ENCODE data around the gene UPK3A. TPM values are rescaled to one million over a fixed set of nuclear protein-coding genes. Genes with fewer than 3 reads are reported as not detected.

The UPK3A gene
- total RNA-seq, 2 experiments from 2014 or later = not detected

DNA sequence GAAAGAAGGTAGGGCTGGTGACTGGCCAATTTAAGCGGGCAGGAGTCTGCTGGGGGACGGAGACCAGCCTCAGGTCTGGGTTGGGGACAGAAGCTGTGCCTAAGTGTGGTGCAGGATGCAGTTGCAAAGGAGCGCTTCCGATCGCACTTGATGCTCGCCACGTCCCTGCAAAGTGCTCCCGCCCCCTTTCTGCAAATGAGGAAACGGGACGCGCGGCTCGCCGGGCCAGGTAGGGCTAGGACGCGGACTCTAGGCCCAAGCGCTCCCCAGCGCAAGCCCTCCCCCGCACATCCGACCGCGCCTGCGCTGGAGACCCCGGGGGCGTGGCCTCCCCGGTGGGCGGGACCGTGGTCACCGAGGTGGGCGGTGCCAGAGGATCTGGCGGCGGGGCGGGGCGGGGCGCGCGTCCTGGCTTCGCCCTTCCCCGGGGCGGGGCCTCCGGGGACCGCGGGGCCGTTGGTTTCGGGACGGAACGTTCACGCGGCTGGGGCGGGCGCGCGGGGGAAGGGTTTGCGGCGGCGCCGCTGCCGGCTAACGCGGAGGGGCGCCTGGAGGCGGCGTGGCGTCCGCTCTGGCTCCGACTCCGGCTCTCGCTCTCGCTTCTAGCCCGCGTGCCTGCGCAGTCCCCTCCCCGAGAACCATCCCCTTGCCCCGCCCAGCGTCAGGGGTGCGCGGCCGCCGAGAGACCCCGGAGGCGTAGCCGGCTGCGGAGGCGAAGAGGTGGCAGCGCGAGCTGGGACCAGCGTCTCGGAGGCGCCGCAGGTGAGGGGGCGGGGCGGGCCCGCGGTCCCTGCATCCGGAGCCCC lies 24.9 kb downstream of the UPK3A start, which contains the start of gene FAM118A:
Gene FAM118A (plus strand): TSS at position 513 of the 806 bp plus-strand sequence. CDS start 12,446 bp downstream, outside the sequence.
- intact Hi-C loops (cut with micrococcal nuclease) = loop anchor here (1.0 to 5.0 kb wide), 4 partner anchors 9 to 728 kb away; partner anchors contain the start of genes RIBC2 and SMC1B
- Mint-ChIP-seq H3K4me3 (peak within 1 kb of the TSS; percentile 79), H3K36me3 (ENCODE audit: low read depth) (peaks cover 6% of the 10 kb centered on the region), H3K27me3 (ENCODE audit: low read depth) (no peaks in the 10 kb centered on the region), H3K27ac (peak within 1 kb of the TSS; percentile 87), H3K9me3 (no peaks in the 10 kb centered on the region), H3K4me1 (ENCODE audit: low read depth) (peaks cover 44% of the 10 kb centered on the region)
- DNase-seq = peak; percentile 94
- CTCF ChIA-PET = no interaction called here

DNA sequence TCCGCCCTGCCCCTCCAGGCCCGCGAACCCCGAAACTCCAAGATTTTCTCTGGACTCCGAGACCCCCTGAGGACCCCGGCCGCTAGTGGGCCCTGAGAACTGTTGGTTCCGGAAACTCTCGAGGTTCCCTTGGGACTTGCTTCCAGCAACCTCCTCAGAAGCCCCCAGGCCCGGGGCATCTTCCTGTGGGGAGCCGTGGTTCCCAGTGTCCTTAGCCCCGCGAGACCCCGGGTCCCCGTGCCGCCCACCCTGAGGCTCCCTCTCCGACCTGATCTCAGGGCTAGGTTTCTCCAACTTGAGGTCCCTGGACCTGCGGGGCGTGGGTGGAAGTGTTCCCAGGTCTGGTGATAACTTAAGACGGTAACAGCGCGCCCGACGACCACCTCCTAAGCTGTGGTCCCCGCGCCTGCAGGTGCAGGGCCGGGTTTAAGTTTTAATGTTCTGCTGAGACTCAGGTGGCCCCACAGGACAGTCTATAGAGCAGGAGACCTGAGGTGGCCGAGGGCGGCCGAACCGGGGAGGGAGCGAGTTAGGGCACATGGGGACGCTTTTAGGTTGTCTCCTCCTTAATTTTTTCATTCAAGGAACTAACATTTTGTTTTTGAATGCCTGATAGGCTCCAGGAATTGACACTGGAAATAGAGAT lies 25.7 kb downstream of the UPK3A start:
- no peak for DNase-seq
- peak overlapping the region; percentile 57 for H3K27ac Mint-ChIP-seq
- intact Hi-C loops (cut with micrococcal nuclease) = no loop called here
- H3K9me3 Mint-ChIP-seq = no peaks in the 10 kb centered on the region
- H3K4me3 Mint-ChIP-seq = peak overlapping the region; percentile 79
- CTCF ChIA-PET = no interaction called here
- peaks cover 6% of the 10 kb centered on the region for H3K36me3 Mint-ChIP-seq (ENCODE audit: low read depth)
- H3K27me3 Mint-ChIP-seq (ENCODE audit: low read depth) = no peaks in the 10 kb centered on the region
- H3K4me1 Mint-ChIP-seq (ENCODE audit: low read depth) = peaks cover 51% of the 10 kb centered on the region

DNA sequence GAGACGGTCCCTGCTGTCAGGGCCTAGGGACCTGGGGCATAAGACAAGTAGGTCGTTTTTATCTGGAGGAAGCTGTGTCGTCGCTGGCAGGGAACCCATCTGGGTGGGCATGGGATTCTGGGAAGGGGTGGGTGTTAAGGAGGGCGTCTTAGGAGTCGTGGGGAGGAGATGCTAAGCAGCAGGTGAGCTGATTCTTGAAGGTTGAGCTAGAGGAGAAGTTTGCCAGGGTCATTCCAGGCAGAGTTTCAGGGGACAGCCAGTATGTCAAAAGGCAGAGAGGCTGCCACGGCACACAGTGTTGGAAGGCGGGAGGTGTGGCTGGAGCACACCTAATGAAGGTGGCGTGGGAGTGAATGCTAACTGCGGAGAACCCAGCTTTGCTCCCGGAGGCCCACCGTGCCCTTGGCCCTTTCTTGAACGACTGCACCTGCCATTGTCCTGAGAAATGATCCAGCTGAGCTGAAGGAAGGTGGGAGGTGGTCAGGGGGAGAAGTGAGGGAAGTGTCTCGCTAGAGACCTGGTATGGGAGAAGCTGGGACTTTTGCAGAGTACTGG lies 26.3 kb downstream of the UPK3A start:
- Mint-ChIP-seq H3K4me3 (peak overlapping the region; percentile 79), H3K4me1 (ENCODE audit: low read depth) (peaks cover 57% of the 10 kb centered on the region), H3K27ac (peak overlapping the region; percentile 57), H3K36me3 (ENCODE audit: low read depth) (peaks cover 6% of the 10 kb centered on the region), H3K9me3 (no peaks in the 10 kb centered on the region), H3K27me3 (ENCODE audit: low read depth) (no peaks in the 10 kb centered on the region)
- no peak for DNase-seq
- CTCF ChIA-PET = interaction anchor here (0.7 to 0.9 kb wide), 2 partner anchors 13 to 132 kb away, joined by 3 read pairs; no protein-coding TSS in a partner anchor
- intact Hi-C loops (cut with micrococcal nuclease) = no loop called here

DNA sequence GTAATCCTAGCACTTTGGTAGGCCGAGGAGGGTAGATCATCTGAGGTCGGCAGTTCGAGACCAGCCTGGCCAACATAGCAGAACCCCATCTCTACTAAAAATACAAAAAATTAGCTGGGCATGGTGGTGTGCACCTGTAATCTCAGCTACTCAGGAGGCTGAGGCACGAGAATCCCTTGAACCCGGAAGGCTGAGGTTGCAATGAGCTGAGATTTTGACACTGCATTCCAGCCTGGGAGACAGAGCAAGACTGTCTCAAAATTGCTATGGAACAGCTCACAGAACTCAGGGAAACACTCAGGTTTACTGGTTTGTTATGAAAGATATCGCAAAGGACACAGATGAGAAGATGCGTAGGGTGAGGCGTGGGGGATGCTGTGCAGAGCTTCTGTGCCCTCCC lies 27.7 kb downstream of the UPK3A start:
- intact Hi-C loops (cut with micrococcal nuclease) = no loop called here
- Mint-ChIP-seq H3K27me3 (ENCODE audit: low read depth) (no peaks in the 10 kb centered on the region), H3K4me3 (no peak overlapping the region), H3K36me3 (ENCODE audit: low read depth) (peaks cover 6% of the 10 kb centered on the region), H3K27ac (no peak overlapping the region), H3K9me3 (no peaks in the 10 kb centered on the region), H3K4me1 (ENCODE audit: low read depth) (peaks cover 71% of the 10 kb centered on the region)
- CTCF ChIA-PET = interaction anchor here (0.9 to 1.2 kb wide), 2 partner anchors 11 to 16 kb away, joined by 3 read pairs; no protein-coding TSS in a partner anchor
- no peak for DNase-seq

DNA sequence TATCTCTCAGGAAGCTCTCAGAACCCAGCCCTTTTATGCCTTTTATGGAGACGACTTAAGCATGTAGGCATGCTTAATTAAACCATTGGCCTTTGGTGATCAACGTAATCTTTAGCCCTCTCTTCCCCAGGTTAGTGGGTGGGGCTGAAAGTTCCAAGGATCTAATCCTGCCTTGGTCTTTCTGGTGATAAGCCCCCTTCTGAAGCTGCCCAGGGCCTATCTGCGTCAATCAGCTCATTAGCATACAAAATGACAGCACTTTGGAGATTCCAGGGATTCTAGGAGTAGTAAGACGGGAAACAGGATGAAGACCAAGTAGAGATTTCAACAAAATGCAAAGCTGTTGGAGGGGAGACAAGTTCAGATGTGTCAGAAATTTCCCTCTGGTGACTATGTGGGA lies 28.1 kb downstream of the UPK3A start:
- no peak overlapping the region for H3K4me3 Mint-ChIP-seq
- H3K9me3 Mint-ChIP-seq = no peaks in the 10 kb centered on the region
- DNase-seq = no peak
- peaks cover 75% of the 10 kb centered on the region for H3K4me1 Mint-ChIP-seq (ENCODE audit: low read depth)
- H3K27ac Mint-ChIP-seq = no peak overlapping the region
- H3K27me3 Mint-ChIP-seq (ENCODE audit: low read depth) = no peaks in the 10 kb centered on the region
- H3K36me3 Mint-ChIP-seq (ENCODE audit: low read depth) = peaks cover 6% of the 10 kb centered on the region
- intact Hi-C loops (cut with micrococcal nuclease) = no loop called here
- CTCF ChIA-PET = interaction anchor here (1.2 kb wide), 1 partner anchor 17 kb away, joined by 3 read pairs; no protein-coding TSS in a partner anchor

DNA sequence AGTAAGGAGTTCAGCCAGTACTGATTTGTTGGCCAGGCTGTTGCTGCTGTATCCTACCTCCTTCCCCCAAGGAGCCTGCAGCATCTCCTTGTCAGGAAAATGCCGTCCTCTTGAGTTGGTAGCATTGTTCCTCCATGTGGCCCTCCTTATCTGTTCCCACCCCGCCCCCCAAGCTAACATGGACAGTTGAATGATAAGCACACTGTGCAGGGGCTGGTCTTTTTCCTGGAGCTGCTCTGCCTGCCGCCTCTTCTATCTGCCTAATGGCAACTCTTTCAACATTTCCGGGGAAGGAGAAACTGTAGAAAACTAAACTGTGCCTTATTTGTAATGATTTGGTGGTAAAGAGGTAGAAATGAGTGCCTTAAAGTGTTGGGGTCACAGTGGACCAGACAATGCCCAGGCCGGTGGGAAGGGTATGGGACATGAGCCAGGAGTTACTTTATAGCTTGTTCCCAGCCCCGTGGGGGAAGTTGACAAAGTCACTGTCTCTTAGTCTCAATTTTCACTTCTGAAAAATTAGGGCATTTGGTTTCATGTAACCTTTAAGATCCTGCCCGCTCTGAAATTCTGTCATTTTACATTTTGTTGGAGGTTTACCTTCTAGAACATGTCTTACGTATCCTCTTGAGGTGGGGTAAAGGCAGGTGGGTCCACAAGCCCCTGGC lies 29.4 kb downstream of the UPK3A start:
- Mint-ChIP-seq H3K4me3 (no peak overlapping the region), H3K27ac (peak overlapping the region; percentile 61), H3K36me3 (ENCODE audit: low read depth) (peaks cover 6% of the 10 kb centered on the region), H3K27me3 (ENCODE audit: low read depth) (no peaks in the 10 kb centered on the region), H3K4me1 (ENCODE audit: low read depth) (peaks cover 78% of the 10 kb centered on the region), H3K9me3 (no peaks in the 10 kb centered on the region)
- DNase-seq = no peak
- CTCF ChIA-PET = interaction anchor here (1.0 kb wide), 1 partner anchor 16 kb away, joined by 3 read pairs; no protein-coding TSS in a partner anchor
- intact Hi-C loops (cut with micrococcal nuclease) = no loop called here

DNA sequence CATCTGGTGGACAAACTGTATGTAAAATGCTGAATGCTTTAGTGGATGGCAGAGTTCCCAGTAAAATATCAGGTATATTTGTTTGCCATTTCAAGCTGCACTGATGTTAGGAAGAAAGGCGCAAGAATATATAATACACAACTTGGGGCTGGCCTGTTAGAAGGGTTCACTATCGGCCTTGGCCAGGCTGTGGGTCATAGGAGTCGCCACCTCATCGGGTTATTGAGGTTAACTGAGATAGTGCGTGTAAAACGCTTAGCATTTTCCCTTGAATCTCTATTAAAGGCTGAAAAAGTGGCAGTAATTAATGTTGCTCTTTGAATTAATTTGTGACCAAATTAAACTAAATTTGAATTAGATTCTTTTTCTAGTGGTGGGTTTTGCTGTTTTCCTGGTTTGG lies 30.0 kb downstream of the UPK3A start:
- Mint-ChIP-seq H3K27ac (peak overlapping the region; percentile 61), H3K4me3 (no peak overlapping the region), H3K9me3 (no peaks in the 10 kb centered on the region), H3K4me1 (ENCODE audit: low read depth) (peaks cover 82% of the 10 kb centered on the region), H3K36me3 (ENCODE audit: low read depth) (peaks cover 6% of the 10 kb centered on the region), H3K27me3 (ENCODE audit: low read depth) (no peaks in the 10 kb centered on the region)
- DNase-seq = no peak
- CTCF ChIA-PET = no interaction called here
- intact Hi-C loops (cut with micrococcal nuclease) = loop anchor here (5.0 kb wide), 2 partner anchors 32 to 152 kb away; partner anchors contain the start of genes NUP50 and UPK3A

DNA sequence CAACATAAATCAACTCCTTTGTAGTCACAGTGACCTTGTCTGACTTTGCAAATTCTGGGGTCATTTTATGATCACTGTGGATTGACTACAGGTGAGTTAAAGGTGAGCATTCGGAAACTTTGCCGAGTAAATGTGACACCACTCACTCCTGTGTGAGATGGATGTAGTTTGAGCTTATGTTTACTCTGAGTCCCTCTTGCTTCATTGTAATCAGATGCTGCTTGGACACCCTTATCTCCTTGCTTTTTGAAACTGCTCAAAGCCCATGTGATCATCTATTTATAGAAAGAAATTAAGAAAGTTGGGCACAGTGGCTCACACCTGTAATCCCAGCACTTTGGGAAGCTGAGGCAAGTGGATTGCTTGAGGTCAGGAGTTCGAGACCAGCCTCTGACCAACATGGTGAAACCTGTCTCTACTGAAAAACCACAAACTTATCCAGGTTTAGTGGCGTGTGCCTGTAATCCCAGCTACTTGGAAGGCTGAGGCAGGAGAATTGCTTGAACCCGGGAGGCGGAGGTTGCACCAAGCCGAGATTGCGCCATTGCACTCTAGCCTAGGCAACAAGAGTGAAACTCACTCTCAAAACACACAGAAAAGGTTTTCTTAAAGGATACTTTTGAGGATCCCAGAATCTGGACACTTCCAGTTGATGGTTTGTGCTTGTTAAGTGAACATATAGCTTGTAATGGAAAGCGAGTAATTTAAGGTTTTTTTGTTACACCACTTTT lies 32.2 kb downstream of the UPK3A start:
- no peak for DNase-seq
- Mint-ChIP-seq H3K27ac (peak overlapping the region; percentile 98), H3K4me1 (ENCODE audit: low read depth) (peaks cover 86% of the 10 kb centered on the region), H3K9me3 (no peaks in the 10 kb centered on the region), H3K36me3 (ENCODE audit: low read depth) (peaks cover 4% of the 10 kb centered on the region), H3K27me3 (ENCODE audit: low read depth) (no peaks in the 10 kb centered on the region), H3K4me3 (no peak overlapping the region)
- intact Hi-C loops (cut with micrococcal nuclease) = loop anchor here (5.0 kb wide), 2 partner anchors 35 to 155 kb away; partner anchors contain the start of genes NUP50 and UPK3A
- CTCF ChIA-PET = no interaction called here

DNA sequence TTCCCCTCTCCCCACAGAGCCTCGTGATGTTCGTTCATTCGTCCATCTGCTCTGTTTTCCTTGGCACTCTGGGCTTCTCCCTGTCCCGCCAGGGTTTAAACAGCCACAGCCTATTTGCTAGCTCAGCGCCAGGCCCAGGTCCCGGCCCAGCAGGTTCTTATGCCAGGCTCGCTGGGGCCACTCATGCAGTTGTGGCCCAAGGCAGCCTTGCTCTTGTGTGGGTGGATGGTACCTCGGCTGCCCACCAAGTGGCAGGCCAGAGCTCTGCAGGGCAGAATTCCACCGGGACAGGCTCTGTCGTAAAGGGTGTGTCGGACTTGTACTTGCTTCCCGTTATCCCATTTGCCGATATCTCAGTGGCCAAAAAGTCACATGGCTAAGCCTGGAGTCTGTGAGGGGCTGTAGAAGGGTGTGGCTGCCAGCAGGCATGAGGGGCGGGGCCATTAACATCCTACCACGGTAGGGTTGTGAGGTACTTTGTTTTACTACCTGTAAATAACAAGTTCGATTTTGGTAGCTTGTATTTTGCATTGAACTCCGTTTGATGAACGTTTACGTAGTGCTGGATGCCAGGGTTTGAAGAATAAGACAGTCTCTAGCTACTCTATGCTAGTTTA lies 32.9 kb downstream of the UPK3A start:
- Mint-ChIP-seq H3K4me3 (peak overlapping the region; percentile 81), H3K27ac (peak overlapping the region; percentile 98), H3K4me1 (ENCODE audit: low read depth) (peaks cover 88% of the 10 kb centered on the region), H3K27me3 (ENCODE audit: low read depth) (no peaks in the 10 kb centered on the region), H3K9me3 (no peaks in the 10 kb centered on the region), H3K36me3 (ENCODE audit: low read depth) (peaks cover 10% of the 10 kb centered on the region)
- CTCF ChIA-PET = interaction anchor here (0.6 kb wide), 1 partner anchor 70 kb away, joined by 4 read pairs; no protein-coding TSS in a partner anchor
- intact Hi-C loops (cut with micrococcal nuclease) = loop anchor here (1.0 to 5.0 kb wide), 6 partner anchors 8 to 155 kb away; partner anchors contain the start of genes FAM118A, NUP50, RIBC2 and SMC1B
- DNase-seq = no peak

DNA sequence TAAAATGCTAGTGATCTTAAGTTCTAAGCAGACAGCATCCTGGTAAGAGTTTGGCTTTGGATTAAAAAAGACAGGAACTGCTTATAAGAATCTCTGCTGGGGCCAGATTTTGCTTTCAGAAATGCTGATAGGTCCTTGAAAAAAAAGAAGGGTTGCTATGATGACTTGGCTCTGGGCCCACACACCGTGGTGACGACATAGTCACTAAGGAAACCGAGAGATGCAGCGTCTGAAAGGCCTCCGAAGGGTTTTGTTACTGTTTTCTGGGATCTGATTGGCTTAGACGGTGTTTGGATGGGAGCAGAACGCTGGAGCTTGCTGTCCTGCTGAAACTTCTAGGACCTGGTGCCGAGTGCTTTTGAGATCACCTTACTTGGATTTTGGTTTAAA lies 33.4 kb downstream of the UPK3A start:
- H3K27me3 Mint-ChIP-seq (ENCODE audit: low read depth) = no peaks in the 10 kb centered on the region
- peak overlapping the region; percentile 98 for H3K27ac Mint-ChIP-seq
- no peaks in the 10 kb centered on the region for H3K9me3 Mint-ChIP-seq
- peak; percentile 97 for DNase-seq
- intact Hi-C loops (cut with micrococcal nuclease) = loop anchor here (1.0 to 5.0 kb wide), 6 partner anchors 9 to 156 kb away; partner anchors contain the start of genes FAM118A, NUP50, RIBC2 and SMC1B
- peak overlapping the region; percentile 81 for H3K4me3 Mint-ChIP-seq
- H3K36me3 Mint-ChIP-seq (ENCODE audit: low read depth) = peaks cover 14% of the 10 kb centered on the region
- CTCF ChIA-PET = interaction anchor here (0.6 kb wide), 1 partner anchor 70 kb away, joined by 4 read pairs; no protein-coding TSS in a partner anchor
- H3K4me1 Mint-ChIP-seq (ENCODE audit: low read depth) = peaks cover 86% of the 10 kb centered on the region

Measured in activated naive CD4-positive, alpha-beta T cell treated with anti-CD3 and anti-CD28 coated beads for 36 hours (primary cell).